ENCODE results near the gene IL20.
A peak's percentile ranks its signal among the peaks of the same experiment; 100 is the strongest.

IL20 gene, protein sequence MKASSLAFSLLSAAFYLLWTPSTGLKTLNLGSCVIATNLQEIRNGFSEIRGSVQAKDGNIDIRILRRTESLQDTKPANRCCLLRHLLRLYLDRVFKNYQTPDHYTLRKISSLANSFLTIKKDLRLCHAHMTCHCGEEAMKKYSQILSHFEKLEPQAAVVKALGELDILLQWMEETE

DNA sequence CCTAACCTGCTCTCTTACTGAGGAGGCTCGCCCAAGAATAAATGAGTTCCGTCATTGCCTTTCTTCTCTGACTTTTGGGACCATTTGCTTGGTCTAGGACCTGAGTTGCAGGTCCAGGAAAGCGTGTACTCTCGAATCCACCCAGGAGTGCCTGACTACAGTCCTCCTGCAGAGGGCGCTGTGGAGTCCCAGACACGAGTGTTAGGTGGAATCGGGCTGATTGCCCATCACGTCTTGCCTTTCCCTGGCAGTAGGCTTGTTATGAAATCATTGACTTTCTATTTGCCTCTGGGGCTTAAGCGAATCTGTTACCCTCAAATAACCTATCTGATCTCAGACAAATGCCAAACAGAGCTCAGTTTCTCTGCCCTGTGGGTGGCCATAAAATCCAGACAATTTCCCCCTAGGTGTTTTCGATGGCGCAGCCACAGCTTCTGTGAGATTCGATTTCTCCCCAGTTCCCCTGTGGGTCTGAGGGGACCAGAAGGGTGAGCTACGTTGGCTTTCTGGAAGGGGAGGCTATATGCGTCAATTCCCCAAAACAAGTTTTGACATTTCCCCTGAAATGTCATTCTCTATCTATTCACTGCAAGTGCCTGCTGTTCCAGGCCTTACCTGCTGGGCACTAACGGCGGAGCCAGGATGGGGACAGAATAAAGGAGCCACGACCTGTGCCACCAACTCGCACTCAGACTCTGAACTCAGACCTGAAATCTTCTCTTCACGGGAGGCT is at the start of gene IL20:
Gene IL20, plus strand, starts transcription at position 685 of the 733 bp plus-strand sequence. CDS start 230 bp downstream, outside the sequence.
- DNase-seq, result peak; percentile 79

GRCh38 chr1:206816390-206817287 is 48.8 kb upstream of the IL20 start:
- no peak for DNase-seq

DNA sequence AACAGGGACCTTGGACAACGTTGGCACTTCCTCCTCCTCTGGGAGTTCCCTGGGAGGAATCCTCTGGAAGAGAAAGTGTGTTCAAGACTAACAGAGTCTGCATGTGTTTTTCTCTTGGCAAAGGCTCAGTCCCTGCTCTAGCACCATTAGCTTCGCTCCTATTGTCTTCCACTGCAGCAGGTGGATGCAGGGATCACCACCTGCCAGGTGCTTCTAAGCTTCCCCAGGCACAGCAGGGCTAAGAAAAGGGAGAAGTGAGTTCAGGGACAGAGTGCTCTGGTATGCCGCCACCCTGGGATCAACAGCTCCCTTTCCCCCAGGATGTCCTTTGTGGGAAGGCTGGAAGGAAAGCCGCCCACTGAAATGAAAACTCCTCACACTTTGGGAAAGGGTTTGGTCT is 43.9 kb upstream of the IL20 start:
- DNase-seq, result no peak

DNA sequence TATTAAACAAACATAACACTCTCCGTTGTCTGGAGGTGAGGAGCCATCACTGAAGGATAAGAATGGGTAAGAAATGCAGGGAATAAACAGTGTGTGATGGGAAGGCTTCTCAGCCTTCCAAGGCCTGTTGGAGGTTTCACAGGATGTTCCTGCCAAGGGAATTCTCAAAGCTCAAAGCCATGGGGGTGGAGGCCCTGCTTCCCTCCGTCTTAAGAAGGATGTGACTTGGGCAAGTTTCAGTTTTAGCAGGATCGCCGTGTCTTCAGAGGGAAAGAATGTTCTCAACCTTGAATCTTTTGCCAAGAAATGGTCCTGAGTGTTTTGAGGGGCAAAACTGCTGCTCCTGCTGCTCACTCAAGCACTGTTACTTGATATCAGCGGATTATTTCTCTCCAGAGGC is 41.7 kb upstream of the IL20 start:
- DNase-seq, result no peak

DNA sequence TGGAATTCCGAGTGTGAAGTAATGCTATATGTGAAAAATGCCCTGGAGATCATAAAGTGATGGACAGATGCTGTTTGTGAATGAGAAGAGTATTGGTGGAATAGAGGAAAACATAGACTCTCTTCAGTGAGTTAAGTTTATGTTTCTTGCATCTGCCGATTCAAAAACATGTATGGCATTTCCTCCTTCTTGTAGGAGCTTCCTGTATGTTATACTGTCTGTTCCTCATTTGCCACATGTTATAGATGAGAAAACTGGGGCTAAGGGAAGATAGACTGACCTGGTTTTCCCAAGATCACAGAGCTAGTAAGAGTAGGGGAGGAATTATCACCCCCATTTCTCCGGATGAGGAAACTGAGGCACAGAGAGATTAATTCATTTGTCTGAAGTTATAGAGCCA is 41.1 kb upstream of the IL20 start:
- DNase-seq, result no peak

GRCh38 chr1:206826394-206826793 is 39.0 kb upstream of the IL20 start:
- DNase-seq, result no peak

DNA sequence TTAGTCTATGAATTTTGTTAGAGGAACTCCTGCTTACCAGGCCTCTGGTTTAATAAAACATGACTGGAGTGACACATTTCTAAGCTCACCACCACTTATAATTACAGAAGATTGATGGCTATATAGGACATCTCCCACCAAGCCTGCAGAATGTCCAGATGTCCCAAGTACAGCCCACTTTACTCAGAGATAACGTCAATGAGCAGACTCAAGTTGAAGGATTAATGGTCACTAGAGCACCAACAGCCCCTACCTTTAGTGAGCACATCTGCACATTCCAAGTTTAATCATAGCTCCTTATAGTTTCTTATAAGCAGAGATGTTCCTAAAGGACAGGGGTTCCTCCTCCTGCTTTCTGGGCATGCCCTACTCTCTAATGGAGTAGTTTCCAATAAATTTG is 37.4 kb upstream of the IL20 start:
- no peak for DNase-seq

DNA sequence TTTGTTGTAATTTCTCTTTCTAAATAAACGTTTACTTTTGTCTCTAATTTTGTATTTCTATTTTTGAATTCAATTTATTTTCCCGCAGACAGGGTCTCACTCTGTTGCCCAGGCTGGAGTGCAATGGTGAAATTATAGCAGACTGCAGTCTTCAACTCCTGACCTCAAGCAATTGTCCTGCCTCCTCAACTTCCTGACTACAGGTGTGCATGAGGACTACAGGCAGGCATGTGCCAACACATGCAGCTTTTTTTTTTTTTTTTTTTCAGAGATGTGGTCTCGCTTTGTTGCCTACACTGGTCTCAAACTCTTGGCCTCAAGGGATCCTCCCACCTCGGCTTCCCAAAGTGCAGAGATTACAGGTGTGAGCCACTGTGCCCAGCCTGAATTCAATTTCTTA is 36.7 kb upstream of the IL20 start:
- no peak for DNase-seq

GRCh38 chr1:206829282-206829681 is 36.1 kb upstream of the IL20 start:
- DNase-seq, result no peak

DNA sequence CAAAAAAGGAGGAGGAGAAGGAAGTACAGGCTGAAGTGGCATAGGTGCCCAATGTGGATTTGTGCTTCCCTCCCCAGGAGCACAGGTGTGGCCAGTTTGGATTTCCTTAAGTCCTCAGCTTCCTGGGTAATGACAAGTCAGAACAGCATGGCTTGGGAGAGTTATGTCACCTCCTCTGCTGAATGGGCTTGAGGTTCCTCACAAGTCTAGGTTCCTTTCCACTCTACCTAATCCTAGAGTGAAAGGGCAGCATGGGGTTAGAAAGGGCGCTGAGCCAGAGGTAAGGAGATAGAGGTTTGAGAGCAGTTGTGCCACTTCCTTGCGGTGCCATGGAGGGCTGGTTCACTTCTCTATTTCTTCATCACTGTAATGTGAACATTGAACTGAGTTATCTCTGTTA is 35.5 kb upstream of the IL20 start:
- no peak for DNase-seq

DNA sequence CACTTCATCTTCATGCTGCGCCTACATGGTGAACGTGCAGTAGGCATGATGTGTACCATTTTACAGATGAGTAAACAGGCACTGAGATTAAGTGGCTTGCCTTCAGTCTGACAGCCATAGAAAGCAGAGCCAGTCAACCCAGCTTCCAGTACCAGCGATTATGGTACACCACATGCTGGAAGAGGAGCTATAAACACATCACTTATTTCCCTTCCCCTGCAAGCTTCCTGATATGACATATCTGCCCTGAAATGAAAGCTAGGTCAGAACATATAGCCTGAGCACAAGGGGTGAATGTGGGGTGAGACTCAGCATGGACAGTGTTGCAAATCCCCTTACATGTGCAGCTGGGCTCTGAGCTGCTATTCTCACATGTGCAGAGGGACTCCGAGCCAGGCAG is 33.8 kb upstream of the IL20 start:
- DNase-seq, result no peak

DNA sequence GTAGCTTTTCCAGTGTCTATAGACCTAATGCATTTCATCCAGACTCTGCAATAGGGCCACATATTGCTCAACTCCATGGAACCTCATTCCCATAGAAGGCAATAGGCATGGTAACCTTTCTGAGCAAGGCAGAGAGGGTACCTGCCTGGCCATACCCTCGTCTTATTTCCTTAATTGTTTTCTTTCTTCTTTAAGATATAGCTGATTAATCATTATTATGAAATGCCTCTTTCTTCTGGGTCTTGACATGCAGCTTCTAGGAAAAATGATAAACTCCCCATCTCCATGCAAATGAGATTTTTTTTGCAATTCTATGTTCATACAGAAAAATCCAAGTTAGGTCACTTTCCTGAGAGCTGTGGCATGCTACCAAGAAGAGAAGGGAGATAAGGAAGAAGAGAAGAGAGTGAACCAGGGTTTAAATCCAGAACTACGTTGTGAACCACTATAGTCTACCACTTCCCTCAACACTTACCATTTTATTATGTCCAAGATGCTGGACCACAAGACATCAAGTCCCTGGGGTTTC is 33.0 kb upstream of the IL20 start:
- DNase-seq, result no peak

GRCh38 chr1:206833106-206833680 is 32.2 kb upstream of the IL20 start:
- DNase-seq, result no peak

DNA sequence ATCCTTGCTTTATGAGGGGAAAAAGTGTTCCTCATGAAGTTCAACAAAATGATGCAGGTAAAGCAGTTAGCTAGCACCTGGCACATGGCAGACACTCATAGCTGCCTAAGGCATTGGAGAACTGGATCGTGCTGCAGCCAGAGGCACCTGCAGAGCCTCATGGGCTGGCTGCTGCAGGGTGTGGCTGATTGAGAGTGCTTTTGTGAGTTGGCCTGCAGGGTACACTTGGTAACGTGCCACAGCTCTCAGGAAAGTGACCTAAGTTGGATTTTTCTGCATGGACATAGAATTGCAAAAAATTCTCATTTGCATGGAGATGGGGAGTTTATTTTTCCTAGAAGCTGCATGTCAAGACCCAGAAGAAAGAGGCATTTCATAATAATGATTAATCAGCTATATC is 31.6 kb upstream of the IL20 start:
- no peak for DNase-seq

- no peak for DNase-seq
Measured at GRCh38 chr1:206834217-206834616, 31.2 kb upstream of the IL20 start.

- no peak for DNase-seq
Measured at GRCh38 chr1:206834711-206835110, 30.7 kb upstream of the IL20 start.

GRCh38 chr1:206835186-206835585 is 30.2 kb upstream of the IL20 start:
- no peak for DNase-seq

GRCh38 chr1:206836111-206836510 is 29.3 kb upstream of the IL20 start:
- no peak for DNase-seq

DNA sequence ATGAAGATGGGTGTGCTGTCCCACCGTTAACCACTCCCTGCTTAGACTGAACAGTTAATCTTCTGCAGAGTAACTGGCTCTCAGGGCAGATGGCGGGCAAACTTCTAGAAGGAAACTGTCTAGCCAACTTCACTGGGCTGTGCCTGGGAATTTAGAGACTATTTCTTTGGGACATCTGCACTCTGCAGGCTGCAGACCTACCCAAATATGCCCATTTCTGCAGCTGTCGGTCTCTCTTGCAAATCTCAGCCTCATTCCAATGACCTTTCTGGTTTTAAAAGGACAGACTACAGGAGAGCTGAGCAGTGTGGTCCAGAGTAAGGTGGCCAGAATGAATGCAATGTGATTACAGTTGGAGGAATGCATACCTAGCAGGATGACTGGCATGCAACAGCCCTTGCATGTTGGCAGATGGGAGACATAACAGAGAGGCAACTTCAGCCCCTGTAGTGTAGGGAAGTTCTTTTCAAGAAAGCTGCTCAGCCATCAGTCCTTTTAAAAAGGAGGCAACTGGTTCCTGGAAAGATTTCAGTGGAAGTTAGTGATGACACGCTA is 26.3 kb upstream of the IL20 start:
- DNase-seq, result no peak

DNA sequence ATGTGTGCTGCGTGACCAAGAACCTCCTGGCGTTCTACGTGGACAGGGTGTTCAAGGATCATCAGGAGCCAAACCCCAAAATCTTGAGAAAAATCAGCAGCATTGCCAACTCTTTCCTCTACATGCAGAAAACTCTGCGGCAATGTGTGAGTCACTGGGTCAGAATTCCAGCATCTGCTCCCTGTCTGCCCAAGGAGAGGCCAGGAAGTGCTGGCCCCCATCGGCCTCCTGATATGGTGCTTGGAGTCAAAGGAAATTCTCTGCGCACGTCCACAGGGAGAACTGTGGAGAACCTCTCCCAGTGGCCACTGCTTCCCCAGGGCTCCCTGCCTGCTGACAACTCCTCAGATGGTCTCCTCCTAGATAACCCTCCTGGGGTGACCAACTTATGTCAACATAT is 25.6 kb upstream of the IL20 start:
- no peak for DNase-seq

- DNase-seq, result no peak
Measured at GRCh38 chr1:206841609-206842323, 23.7 kb upstream of the IL20 start.

GRCh38 chr1:206842854-206843253 is 22.6 kb upstream of the IL20 start:
- DNase-seq, result no peak
